Measurements from ENCODE around the gene CNDP1.

DNA sequence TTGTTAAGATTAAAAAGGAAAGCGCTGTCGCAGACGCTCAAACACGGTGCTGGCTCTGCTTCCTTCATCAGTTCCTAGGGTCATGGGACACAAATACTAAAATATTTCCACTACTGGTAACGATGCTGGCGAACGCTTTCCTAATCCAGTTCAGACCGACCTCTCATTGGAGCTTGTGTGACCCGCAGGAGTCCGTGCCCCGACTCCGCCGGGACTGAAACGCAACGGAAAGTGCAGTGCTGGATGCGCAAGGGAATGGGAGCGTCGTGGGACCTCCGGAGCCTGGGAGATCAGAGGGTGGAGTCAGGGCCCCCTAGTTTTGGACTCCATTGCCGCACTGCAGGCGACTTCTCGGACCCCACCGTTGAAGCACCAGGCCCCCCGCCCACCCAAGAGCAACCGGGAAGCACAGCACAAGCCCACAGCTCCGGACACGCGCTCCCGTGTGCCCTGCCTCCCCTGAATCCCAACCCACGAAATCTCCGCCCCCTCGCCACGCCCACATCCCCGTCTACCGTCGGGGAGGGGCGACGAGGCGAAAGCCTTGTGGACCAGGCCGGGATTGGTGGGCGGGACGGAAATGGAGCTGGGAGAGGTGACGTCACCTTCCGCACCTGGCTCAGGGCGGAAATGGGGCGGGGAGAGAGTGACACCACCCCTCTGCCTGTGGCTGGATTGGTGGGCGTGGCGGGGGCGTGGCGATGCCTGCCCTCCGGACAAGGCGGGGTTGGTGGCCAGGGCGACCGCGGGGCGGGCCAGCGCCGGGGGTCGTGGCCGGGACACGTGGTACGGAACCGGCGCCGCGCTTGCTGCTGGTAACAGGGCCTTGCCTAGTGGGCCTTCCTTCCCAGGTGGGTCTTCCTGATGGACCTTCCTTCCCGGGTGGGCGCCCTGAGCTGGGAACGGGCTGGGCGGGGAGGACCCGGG, 38.5 kb upstream of the CNDP1 start, which contains the start of gene CNDP2:
- no peak for TF ChIP-seq TCF12 (IDR thresholded peaks at IDR 0.05)
- no peak for TF ChIP-seq EP300 (IDR thresholded peaks at IDR 0.05; ENCODE audit: borderline replicate concordance in 1 of 2, low read depth in 1 of 2, low read length in 1 of 2)
- TF ChIP-seq, protein P1, sequence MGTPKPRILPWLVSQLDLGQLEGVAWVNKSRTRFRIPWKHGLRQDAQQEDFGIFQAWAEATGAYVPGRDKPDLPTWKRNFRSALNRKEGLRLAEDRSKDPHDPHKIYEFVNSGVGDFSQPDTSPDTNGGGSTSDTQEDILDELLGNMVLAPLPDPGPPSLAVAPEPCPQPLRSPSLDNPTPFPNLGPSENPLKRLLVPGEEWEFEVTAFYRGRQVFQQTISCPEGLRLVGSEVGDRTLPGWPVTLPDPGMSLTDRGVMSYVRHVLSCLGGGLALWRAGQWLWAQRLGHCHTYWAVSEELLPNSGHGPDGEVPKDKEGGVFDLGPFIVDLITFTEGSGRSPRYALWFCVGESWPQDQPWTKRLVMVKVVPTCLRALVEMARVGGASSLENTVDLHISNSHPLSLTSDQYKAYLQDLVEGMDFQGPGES (IDR thresholded peaks at IDR 0.05; ENCODE audit: low read depth, low read length) = no peak
- no peak for TF ChIP-seq SMC3 (IDR thresholded peaks at IDR 0.05; ENCODE audit: low read depth, low read length)
- no peak for TF ChIP-seq RCOR1 (IDR thresholded peaks at IDR 0.05; ENCODE audit: low read length)
- TF ChIP-seq, protein P2, sequence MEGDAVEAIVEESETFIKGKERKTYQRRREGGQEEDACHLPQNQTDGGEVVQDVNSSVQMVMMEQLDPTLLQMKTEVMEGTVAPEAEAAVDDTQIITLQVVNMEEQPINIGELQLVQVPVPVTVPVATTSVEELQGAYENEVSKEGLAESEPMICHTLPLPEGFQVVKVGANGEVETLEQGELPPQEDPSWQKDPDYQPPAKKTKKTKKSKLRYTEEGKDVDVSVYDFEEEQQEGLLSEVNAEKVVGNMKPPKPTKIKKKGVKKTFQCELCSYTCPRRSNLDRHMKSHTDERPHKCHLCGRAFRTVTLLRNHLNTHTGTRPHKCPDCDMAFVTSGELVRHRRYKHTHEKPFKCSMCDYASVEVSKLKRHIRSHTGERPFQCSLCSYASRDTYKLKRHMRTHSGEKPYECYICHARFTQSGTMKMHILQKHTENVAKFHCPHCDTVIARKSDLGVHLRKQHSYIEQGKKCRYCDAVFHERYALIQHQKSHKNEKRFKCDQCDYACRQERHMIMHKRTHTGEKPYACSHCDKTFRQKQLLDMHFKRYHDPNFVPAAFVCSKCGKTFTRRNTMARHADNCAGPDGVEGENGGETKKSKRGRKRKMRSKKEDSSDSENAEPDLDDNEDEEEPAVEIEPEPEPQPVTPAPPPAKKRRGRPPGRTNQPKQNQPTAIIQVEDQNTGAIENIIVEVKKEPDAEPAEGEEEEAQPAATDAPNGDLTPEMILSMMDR (IDR thresholded peaks at IDR 0.05) = no peak
- TF ChIP-seq, protein P3, sequence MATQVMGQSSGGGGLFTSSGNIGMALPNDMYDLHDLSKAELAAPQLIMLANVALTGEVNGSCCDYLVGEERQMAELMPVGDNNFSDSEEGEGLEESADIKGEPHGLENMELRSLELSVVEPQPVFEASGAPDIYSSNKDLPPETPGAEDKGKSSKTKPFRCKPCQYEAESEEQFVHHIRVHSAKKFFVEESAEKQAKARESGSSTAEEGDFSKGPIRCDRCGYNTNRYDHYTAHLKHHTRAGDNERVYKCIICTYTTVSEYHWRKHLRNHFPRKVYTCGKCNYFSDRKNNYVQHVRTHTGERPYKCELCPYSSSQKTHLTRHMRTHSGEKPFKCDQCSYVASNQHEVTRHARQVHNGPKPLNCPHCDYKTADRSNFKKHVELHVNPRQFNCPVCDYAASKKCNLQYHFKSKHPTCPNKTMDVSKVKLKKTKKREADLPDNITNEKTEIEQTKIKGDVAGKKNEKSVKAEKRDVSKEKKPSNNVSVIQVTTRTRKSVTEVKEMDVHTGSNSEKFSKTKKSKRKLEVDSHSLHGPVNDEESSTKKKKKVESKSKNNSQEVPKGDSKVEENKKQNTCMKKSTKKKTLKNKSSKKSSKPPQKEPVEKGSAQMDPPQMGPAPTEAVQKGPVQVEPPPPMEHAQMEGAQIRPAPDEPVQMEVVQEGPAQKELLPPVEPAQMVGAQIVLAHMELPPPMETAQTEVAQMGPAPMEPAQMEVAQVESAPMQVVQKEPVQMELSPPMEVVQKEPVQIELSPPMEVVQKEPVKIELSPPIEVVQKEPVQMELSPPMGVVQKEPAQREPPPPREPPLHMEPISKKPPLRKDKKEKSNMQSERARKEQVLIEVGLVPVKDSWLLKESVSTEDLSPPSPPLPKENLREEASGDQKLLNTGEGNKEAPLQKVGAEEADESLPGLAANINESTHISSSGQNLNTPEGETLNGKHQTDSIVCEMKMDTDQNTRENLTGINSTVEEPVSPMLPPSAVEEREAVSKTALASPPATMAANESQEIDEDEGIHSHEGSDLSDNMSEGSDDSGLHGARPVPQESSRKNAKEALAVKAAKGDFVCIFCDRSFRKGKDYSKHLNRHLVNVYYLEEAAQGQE (IDR thresholded peaks at IDR 0.05; ENCODE audit: low read depth, low read length) = no peak
- TF ChIP-seq RAD21 (IDR thresholded peaks at IDR 0.05; ENCODE audit: low read length) = no peak
